Measurements from ENCODE around the gene GADD45A. TPM values are rescaled to one million over a fixed set of nuclear protein-coding genes. Genes with fewer than 3 reads are reported as not detected.

GADD45A gene
- total and polyA plus RNA-seq, 5 donors from 2014 or later, result 24.0 to 98.8 (median 33.5) TPM

GRCh38 chr1:67677930-67678329, 7.1 kb upstream of the GADD45A start:
- Histone ChIP-seq H3K27ac (ENCODE audit: insufficient read depth, low read length, poor library complexity, severe bottlenecking) (no peak overlapping the region), H3K4me3 (ENCODE audit: low read depth, low read length) (no peak overlapping the region), H3K27me3 (ENCODE audit: control insufficient read depth, insufficient read depth, low read length) (no peaks in the 10 kb centered on the region), H3K9me3 (ENCODE audit: control insufficient read depth in 2 of 2, low read length in 2 of 2) (no peaks in the 10 kb centered on the region), H3K4me1 (ENCODE audit: control insufficient read depth, insufficient read depth, low read length, poor library complexity, severe bottlenecking) (peaks cover 17% of the 10 kb centered on the region), H3K36me3 (ENCODE audit: control insufficient read depth, insufficient read depth, low read length) (no peaks in the 10 kb centered on the region)
- H3K36me3 Mint-ChIP-seq, result no peaks in the 10 kb centered on the region
- no peak overlapping the region for H3K27ac Mint-ChIP-seq
- no peaks in the 10 kb centered on the region for H3K9me3 Mint-ChIP-seq
- DNase-seq (no peak), ATAC-seq (ENCODE audit: low read depth in 2 of 2) (no peak)
- H3K4me1 Mint-ChIP-seq, result peaks cover 9 to 24% (median 19%) of the 10 kb centered on the region in 4 donors
- no peak overlapping the region for H3K4me3 Mint-ChIP-seq
- peaks cover 11% of the 10 kb centered on the region for H3K27me3 Mint-ChIP-seq

DNA sequence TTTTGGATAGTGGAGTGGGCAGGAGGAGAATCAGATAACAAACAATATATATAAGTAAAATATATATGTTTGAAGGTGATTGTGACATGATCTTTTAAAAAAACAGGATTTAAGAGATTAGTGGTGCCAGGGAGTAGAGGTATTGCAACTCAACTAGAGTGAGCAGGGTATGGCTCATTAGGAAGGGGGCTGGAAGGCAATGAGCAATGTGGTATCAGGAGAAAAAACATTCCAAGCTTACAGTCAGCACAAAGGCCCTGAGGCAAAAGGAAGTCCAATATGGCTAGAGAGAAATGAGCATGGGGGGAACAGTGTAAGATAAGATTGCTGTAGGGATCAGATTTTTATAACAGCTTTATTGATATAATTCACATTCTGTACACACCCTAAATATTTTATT, 5.3 kb upstream of the GADD45A start:
- H3K27ac ChIP-seq (ENCODE audit: insufficient read depth, low read length, poor library complexity, severe bottlenecking), result no peak overlapping the region
- no peak overlapping the region for H3K4me3 Mint-ChIP-seq
- no peak overlapping the region for H3K4me3 ChIP-seq (ENCODE audit: low read depth, low read length)
- no peaks in the 10 kb centered on the region for H3K27me3 ChIP-seq (ENCODE audit: control insufficient read depth, insufficient read depth, low read length)
- peaks cover 9% of the 10 kb centered on the region for H3K27me3 Mint-ChIP-seq
- peaks cover under 1 to 28% (median 19%) of the 10 kb centered on the region in 4 donors for H3K4me1 Mint-ChIP-seq
- ATAC-seq (ENCODE audit: low read depth in 2 of 2), result no peak
- H3K27ac Mint-ChIP-seq, result peak overlapping the region in 1 of 3 donors; percentile 8
- no peaks in the 10 kb centered on the region for H3K36me3 ChIP-seq (ENCODE audit: control insufficient read depth, insufficient read depth, low read length)
- no peaks in the 10 kb centered on the region for H3K9me3 Mint-ChIP-seq
- H3K36me3 Mint-ChIP-seq, result no peaks in the 10 kb centered on the region
- no peak for DNase-seq
- H3K9me3 ChIP-seq (ENCODE audit: control insufficient read depth in 2 of 2, low read length in 2 of 2), result no peaks in the 10 kb centered on the region
- peaks cover 14% of the 10 kb centered on the region for H3K4me1 ChIP-seq (ENCODE audit: control insufficient read depth, insufficient read depth, low read length, poor library complexity, severe bottlenecking)

- H3K27ac ChIP-seq (ENCODE audit: insufficient read depth, low read length, poor library complexity, severe bottlenecking), result no peak overlapping the region
- Mint-ChIP-seq H3K27ac (no peak overlapping the region), H3K9me3 (no peaks in the 10 kb centered on the region), H3K4me3 (no peak overlapping the region), H3K4me1 (peaks cover 0 to 26% (median 16%) of the 10 kb centered on the region in 4 donors), H3K36me3 (no peaks in the 10 kb centered on the region), H3K27me3 (peaks cover 13% of the 10 kb centered on the region)
- no peaks in the 10 kb centered on the region for H3K27me3 ChIP-seq (ENCODE audit: control insufficient read depth, insufficient read depth, low read length)
- peaks cover 8% of the 10 kb centered on the region for H3K4me1 ChIP-seq (ENCODE audit: control insufficient read depth, insufficient read depth, low read length, poor library complexity, severe bottlenecking)
- no peak overlapping the region for H3K4me3 ChIP-seq (ENCODE audit: low read depth, low read length)
- ATAC-seq (ENCODE audit: low read depth in 2 of 2) (no peak), DNase-seq (no peak)
- H3K9me3 ChIP-seq (ENCODE audit: control insufficient read depth in 2 of 2, low read length in 2 of 2), result no peaks in the 10 kb centered on the region
- H3K36me3 ChIP-seq (ENCODE audit: control insufficient read depth, insufficient read depth, low read length), result no peaks in the 10 kb centered on the region
Measured at GRCh38 chr1:67680486-67680885, 4.5 kb upstream of the GADD45A start.

- H3K4me1 Mint-ChIP-seq, result peaks cover 7 to 37% (median 24%) of the 10 kb centered on the region in 4 donors
- H3K27me3 Mint-ChIP-seq, result peaks cover 13% of the 10 kb centered on the region
- ATAC-seq (ENCODE audit: low read depth in 2 of 2) (no peak), DNase-seq (no peak)
- H3K9me3 ChIP-seq (ENCODE audit: control insufficient read depth in 2 of 2, low read length in 2 of 2), result no peaks in the 10 kb centered on the region
- H3K36me3 ChIP-seq (ENCODE audit: control insufficient read depth, insufficient read depth, low read length), result peaks cover 2% of the 10 kb centered on the region
- no peak overlapping the region for H3K4me3 Mint-ChIP-seq
- no peaks in the 10 kb centered on the region for H3K36me3 Mint-ChIP-seq
- no peak overlapping the region for H3K27ac Mint-ChIP-seq
- H3K4me3 ChIP-seq (ENCODE audit: low read depth, low read length), result no peak overlapping the region
- peaks cover 22% of the 10 kb centered on the region for H3K4me1 ChIP-seq (ENCODE audit: control insufficient read depth, insufficient read depth, low read length, poor library complexity, severe bottlenecking)
- H3K27me3 ChIP-seq (ENCODE audit: control insufficient read depth, insufficient read depth, low read length), result no peaks in the 10 kb centered on the region
- no peaks in the 10 kb centered on the region for H3K9me3 Mint-ChIP-seq
- H3K27ac ChIP-seq (ENCODE audit: insufficient read depth, low read length, poor library complexity, severe bottlenecking), result no peak overlapping the region
Measured at GRCh38 chr1:67682659-67683197, 2.3 kb upstream of the GADD45A start.

DNA sequence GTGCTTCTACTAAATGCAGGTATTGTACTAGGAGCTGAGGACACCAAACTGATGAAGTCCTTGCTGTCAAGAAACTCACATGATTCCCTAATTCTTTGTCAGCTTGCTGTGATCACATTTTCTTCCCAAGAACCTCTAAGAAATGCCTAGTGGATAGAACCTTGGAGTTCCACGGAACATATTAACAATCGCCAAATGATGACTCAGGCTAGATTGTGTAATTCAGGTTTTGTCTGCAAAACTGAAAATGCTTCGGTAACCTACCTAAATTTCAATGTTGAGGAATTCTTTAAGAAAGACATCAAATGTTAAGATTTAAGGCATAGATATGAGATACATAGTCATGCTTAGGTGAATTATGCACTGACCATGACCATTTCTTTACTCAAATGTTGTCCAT, 1.7 kb upstream of the GADD45A start:
- Histone ChIP-seq H3K4me3 (ENCODE audit: low read depth, low read length) (no peak overlapping the region), H3K27ac (ENCODE audit: insufficient read depth, low read length, poor library complexity, severe bottlenecking) (no peak overlapping the region), H3K27me3 (ENCODE audit: control insufficient read depth, insufficient read depth, low read length) (no peaks in the 10 kb centered on the region), H3K36me3 (ENCODE audit: control insufficient read depth, insufficient read depth, low read length) (peaks cover 4% of the 10 kb centered on the region), H3K4me1 (ENCODE audit: control insufficient read depth, insufficient read depth, low read length, poor library complexity, severe bottlenecking) (peaks cover 23% of the 10 kb centered on the region), H3K9me3 (ENCODE audit: control insufficient read depth in 2 of 2, low read length in 2 of 2) (no peaks in the 10 kb centered on the region)
- ATAC-seq (ENCODE audit: low read depth in 2 of 2), result no peak
- Mint-ChIP-seq H3K4me1 (peaks cover 7 to 37% (median 27%) of the 10 kb centered on the region in 4 donors), H3K9me3 (no peaks in the 10 kb centered on the region), H3K4me3 (peak overlapping the region; percentile 5 to 100 (median 100)), H3K27ac (peak overlapping the region in 1 of 3 donors; percentile 94), H3K36me3 (peaks cover 1% of the 10 kb centered on the region), H3K27me3 (peaks cover 13% of the 10 kb centered on the region)
- no peak for DNase-seq

DNA sequence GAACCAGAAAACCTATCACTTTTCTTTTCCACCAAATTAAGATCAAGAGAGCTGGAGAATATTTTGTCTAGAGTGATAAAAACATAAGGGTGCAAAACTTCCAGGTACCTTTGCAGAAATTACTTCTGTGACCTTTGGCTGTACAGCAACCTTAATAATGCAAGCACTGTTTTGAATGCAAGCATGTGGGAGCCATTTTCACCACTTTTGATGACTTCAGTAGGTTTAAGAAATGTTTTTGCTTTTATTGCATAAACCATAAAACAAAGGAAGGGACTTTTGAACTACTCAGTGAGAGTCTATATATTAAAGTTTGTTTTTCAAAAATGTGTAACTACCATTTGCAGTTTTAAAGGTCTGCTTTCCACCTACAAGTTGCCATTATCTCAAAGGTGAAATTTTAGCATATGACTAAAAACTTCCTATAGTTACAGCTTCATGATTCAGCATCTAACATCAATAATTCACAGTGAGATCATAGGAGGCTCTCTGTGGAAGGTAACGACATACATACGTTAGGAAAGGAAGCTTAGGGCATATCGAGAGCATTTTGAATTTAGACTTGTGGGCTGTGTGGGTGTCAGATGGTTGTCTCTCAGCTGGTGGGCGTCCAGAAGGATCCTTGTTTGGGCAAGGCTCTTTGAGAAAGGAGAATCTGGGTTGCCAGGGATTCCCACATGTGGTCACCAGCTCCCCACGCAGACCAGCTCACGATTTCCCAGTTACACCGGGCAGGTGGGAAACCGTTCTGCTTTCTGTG, 1.1 kb upstream of the GADD45A start:
- H3K27me3 Mint-ChIP-seq, result peaks cover 13% of the 10 kb centered on the region
- peaks cover 4% of the 10 kb centered on the region for H3K36me3 ChIP-seq (ENCODE audit: control insufficient read depth, insufficient read depth, low read length)
- DNase-seq (peak in 1 of 3 donors; percentile 23), ATAC-seq (ENCODE audit: low read depth in 2 of 2) (no peak)
- H3K9me3 Mint-ChIP-seq, result no peaks in the 10 kb centered on the region
- no peaks in the 10 kb centered on the region for H3K9me3 ChIP-seq (ENCODE audit: control insufficient read depth in 2 of 2, low read length in 2 of 2)
- H3K27ac ChIP-seq (ENCODE audit: insufficient read depth, low read length, poor library complexity, severe bottlenecking), result peak overlapping the region; percentile 66
- peak overlapping the region; percentile 76 for H3K4me3 ChIP-seq (ENCODE audit: low read depth, low read length)
- H3K27me3 ChIP-seq (ENCODE audit: control insufficient read depth, insufficient read depth, low read length), result no peaks in the 10 kb centered on the region
- H3K36me3 Mint-ChIP-seq, result peaks cover 4% of the 10 kb centered on the region
- peaks cover 7 to 37% (median 30%) of the 10 kb centered on the region in 4 donors for H3K4me1 Mint-ChIP-seq
- peak overlapping the region; percentile 76 to 98 (median 94) for H3K27ac Mint-ChIP-seq
- H3K4me1 ChIP-seq (ENCODE audit: control insufficient read depth, insufficient read depth, low read length, poor library complexity, severe bottlenecking), result peaks cover 23% of the 10 kb centered on the region
- H3K4me3 Mint-ChIP-seq, result peak overlapping the region; percentile 99 to 100 (median 100)

DNA sequence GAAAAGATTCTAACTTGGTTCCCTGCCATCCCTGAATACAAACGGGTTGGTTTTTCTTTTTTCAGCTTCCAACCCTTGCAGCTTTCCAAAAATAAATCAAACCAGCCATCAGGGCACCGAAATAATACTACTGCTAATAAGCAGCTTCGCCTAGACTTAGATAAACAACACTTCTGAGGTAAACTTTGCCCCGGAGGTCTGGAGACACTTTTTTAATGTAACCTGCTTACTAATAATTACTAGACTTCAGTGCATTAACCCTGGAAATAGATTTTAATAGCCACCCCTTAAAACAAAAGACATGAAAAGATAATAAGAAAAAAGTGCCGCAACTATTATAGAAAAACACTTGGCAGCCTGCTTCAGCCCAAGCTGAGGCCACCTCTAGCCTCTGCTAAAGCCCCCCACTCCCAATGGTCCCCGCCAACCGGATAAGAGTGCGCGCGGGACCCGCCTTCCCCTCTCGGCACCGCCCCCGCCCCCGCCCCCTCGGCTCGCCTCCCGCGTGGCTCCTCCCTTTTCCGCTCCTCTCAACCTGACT, 405 bp upstream of the GADD45A start:
- Histone ChIP-seq H3K27me3 (ENCODE audit: control insufficient read depth, insufficient read depth, low read length) (no peaks in the 10 kb centered on the region), H3K27ac (ENCODE audit: insufficient read depth, low read length, poor library complexity, severe bottlenecking) (peak overlapping the region; percentile 66), H3K4me3 (ENCODE audit: low read depth, low read length) (peak overlapping the region; percentile 76), H3K4me1 (ENCODE audit: control insufficient read depth, insufficient read depth, low read length, poor library complexity, severe bottlenecking) (peaks cover 23% of the 10 kb centered on the region), H3K36me3 (ENCODE audit: control insufficient read depth, insufficient read depth, low read length) (peaks cover 4% of the 10 kb centered on the region), H3K9me3 (ENCODE audit: control insufficient read depth in 2 of 2, low read length in 2 of 2) (no peaks in the 10 kb centered on the region)
- H3K36me3 Mint-ChIP-seq, result peaks cover 4% of the 10 kb centered on the region
- peak overlapping the region; percentile 11 to 98 (median 94) for H3K27ac Mint-ChIP-seq
- DNase-seq, result no peak
- H3K27me3 Mint-ChIP-seq, result peaks cover 13% of the 10 kb centered on the region
- peak overlapping the region; percentile 99 to 100 (median 100) for H3K4me3 Mint-ChIP-seq
- no peaks in the 10 kb centered on the region for H3K9me3 Mint-ChIP-seq
- no peak for ATAC-seq (ENCODE audit: low read depth in 2 of 2)
- peaks cover 7 to 37% (median 30%) of the 10 kb centered on the region in 4 donors for H3K4me1 Mint-ChIP-seq

All from CD4-positive, CD25-positive, alpha-beta regulatory T cell (primary cell).